ENCODE measurements around the gene CALHM2. TPM values are rescaled to one million over a fixed set of nuclear protein-coding genes. Genes with fewer than 3 reads are reported as not detected.

CALHM2 gene
- total RNA-seq, 1 experiment from 2014 or later, result not detected

GRCh38 chr10:103445767-103446567 lies 6.2 kb downstream of the CALHM2 start:
- H2AFZ ChIP-seq (ENCODE audit: low read length), result no peak overlapping the region
- H3K56ac ChIP-seq (ENCODE audit: insufficient read length, low read depth, low read length), result no peak overlapping the region
- H2BK12ac ChIP-seq (ENCODE audit: insufficient read length, low read depth, low read length), result no peak overlapping the region
- no peaks in the 10 kb centered on the region for H3K27me3 ChIP-seq (ENCODE audit: insufficient read depth, low read length)
- no peak overlapping the region for H3K27ac ChIP-seq (ENCODE audit: insufficient read length, low read depth, low read length)
- no peak overlapping the region for H3K9ac ChIP-seq (ENCODE audit: extremely low read depth, insufficient read length, low read length)
- H3K23ac ChIP-seq (ENCODE audit: insufficient read length, low read depth, low read length), result no peak overlapping the region
- no peaks in the 10 kb centered on the region for H4K20me1 ChIP-seq (ENCODE audit: control insufficient read depth, insufficient read depth, insufficient read length)
- H2BK15ac ChIP-seq (ENCODE audit: low read depth, low read length), result no peak overlapping the region
- peaks cover 35 to 78% (median 70%) of the 10 kb centered on the region in 3 experiments for H3K36me3 Mint-ChIP-seq (ENCODE audit: insufficient read depth in 1 of 3, low read depth in 3 of 3)
- H3K4me3 Mint-ChIP-seq, result no peak overlapping the region
- no peaks in the 10 kb centered on the region for H3K79me2 ChIP-seq (ENCODE audit: insufficient read depth, low read length)
- no peak overlapping the region for H3T11ph ChIP-seq (ENCODE audit: low read length)
- H3K9me3 ChIP-seq (ENCODE audit: control insufficient read depth, low read depth, low read length), result no peaks in the 10 kb centered on the region
- H3K23me2 ChIP-seq (ENCODE audit: insufficient read length, low read depth, low read length, poor library complexity, severe bottlenecking), result no peaks in the 10 kb centered on the region
- no peak for DNase-seq
- H2BK5ac ChIP-seq (ENCODE audit: insufficient read length, low read length), result no peak overlapping the region
- H4K91ac ChIP-seq (ENCODE audit: insufficient read length, low read depth, low read length), result no peak overlapping the region
- no peaks in the 10 kb centered on the region for H3K9me3 Mint-ChIP-seq
- no peak overlapping the region for H3K4me2 ChIP-seq (ENCODE audit: insufficient read depth, insufficient read length, low read length)
- no peak overlapping the region for H2BK20ac ChIP-seq (ENCODE audit: low read depth, low read length, poor library complexity, severe bottlenecking)
- H4K5ac ChIP-seq (ENCODE audit: insufficient read length, low read depth, low read length), result no peak overlapping the region
- no peak for TF ChIP-seq CTCF (conservative IDR thresholded peaks at IDR 0.05)
- no peak overlapping the region for H2AK5ac ChIP-seq (ENCODE audit: insufficient read length, low read length)
- H2BK120ac ChIP-seq (ENCODE audit: low read depth, low read length, poor library complexity, severe bottlenecking), result no peak overlapping the region
- H3K4me1 Mint-ChIP-seq, result peaks cover 2 to 3% of the 10 kb centered on the region in 2 experiments; a peak in 3 of 4 replicates
- H4K8ac ChIP-seq (replicated peaks; ENCODE audit: insufficient read length, low read depth, low read length), result no peak overlapping the region
- no CpG with 5 or more reads among the region's 12 CpGs for WGBS (ENCODE audit: extremely low coverage, insufficient read length, low lambda C conversion rate)
- no peaks in the 10 kb centered on the region for H3K27me3 Mint-ChIP-seq (ENCODE audit: low read depth)
- no peak overlapping the region for H3K14ac ChIP-seq (ENCODE audit: insufficient read depth, low read length)
- no peak overlapping the region for H3K4ac ChIP-seq (ENCODE audit: low read depth, low read length)
- H3K18ac ChIP-seq (ENCODE audit: insufficient read length, low read depth, low read length), result no peak overlapping the region
- H3K4me1 ChIP-seq (ENCODE audit: insufficient read depth, low read length), result no peaks in the 10 kb centered on the region
- H3K27ac Mint-ChIP-seq, result no peak overlapping the region
- no peaks in the 10 kb centered on the region for H3K79me1 ChIP-seq (ENCODE audit: insufficient read depth, low read depth, low read length, poor library complexity, severe bottlenecking)

All from H9 (cell line).